T1000 (cell line): ENCODE measurements around the gene DIDO1.
A peak's percentile ranks its signal among the peaks of the same experiment; 100 is the strongest.

Experiments used
- DNase-seq: peaks from one replicate; lab custom pipeline; 2025; ENCODE audit warnings: mixed read lengths; lab: John Stamatoyannopoulos, UW

Gene DIDO1

DNA sequence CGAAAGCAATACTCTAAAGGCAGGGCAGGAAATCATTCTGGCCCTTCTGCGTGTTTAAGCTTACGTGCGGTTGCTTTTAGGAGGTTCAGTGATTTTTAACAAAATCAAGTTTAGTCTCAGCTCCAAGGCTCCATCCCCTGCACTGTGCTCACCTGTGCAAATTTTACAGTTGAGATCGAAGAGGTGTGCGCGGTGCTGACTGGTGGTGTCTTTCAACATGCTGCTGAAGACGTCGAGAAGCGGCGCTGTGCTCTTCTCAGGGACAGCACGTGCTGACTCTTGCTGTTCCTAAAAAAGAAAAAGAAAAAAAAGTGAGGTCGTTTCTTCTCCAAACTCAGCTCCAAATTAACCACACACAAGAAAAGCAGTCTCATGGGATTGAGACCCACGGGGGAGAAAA lies 32.0 kb downstream of the DIDO1 start:
- no peak for DNase-seq

DNA sequence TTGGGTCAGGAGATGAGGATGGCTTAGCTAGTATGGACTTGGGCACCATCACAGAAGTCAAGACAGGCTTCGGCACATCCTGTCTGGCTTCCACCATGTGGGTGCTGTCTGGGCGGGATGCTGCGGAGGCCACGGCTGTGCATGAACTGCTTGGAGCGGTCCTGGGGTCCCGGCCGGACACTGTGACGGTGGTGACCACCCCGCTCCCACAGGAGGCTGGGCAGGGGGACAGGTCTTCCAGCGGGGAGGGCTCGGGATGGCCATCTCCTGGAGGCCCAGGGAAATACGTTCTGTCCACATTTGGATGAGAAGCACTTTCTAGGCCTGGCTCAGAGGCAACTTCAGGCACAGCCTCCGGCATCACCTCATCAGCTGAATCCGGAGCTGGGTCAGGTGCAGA lies 32.6 kb downstream of the DIDO1 start:
- DNase-seq, result no peak

DNA sequence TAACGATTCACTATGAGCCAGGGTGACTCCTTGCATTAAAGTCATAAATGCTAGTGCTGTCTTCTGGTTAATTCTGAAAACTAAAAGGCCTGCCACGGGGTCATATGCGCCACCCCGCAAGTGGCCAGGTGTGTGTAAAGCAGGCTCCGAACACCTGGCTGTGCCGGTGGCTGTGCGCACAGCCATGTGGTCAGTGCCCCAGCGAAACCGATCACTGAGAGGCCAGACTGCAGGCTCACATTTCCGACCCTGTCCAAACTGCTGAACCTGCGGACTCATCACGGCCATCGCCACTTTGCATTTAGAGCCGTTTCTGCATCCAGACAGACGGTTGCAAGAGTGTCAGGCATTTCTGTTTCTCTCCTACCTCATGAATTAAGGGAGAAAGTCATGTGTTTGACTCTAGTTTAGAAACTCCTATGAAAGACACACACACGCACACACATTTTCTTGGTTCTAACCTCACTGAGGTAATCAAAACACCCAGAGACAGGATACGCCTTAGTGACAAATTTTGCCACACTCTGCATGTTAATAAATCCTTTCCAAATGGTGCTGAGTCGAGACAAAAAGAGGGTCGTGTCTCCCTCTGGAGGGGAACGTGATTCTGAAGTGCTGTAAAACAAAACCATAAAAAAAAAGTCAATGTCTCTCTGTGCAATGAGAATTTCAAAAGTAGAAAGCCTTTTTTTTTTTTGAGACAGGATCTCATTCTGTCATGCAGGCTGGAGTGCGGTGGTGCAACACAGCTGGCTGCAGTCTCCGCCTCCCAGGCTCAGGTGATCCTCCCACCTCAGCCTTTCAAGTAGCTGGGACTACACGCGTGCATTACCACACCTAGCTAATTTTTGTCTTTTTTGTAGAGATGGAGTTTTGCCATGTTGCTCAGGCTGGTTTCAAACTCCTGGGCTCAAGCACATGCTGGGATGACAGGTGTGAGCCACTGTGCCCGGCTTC lies 33.7 kb downstream of the DIDO1 start:
- DNase-seq, result no peak

DNA sequence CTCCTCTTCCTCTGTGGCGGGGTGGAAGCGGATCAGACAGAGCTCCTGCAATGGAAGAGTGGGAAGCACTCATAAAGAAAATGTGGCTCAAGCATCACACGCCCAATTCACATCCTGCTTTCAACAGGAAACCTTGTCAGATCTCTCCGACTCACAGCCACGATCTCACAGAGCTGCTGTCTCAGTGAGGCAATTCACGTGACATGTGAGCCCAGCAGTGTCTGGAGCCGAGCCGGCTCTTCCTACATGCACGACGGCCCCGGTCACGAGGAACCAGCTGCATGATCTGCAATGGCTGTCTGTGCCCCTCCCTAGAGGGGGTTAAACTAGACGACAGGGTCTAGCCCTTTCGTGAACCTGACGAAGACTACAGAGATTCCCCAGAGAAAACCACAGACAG lies 35.2 kb downstream of the DIDO1 start:
- no peak for DNase-seq

DNA sequence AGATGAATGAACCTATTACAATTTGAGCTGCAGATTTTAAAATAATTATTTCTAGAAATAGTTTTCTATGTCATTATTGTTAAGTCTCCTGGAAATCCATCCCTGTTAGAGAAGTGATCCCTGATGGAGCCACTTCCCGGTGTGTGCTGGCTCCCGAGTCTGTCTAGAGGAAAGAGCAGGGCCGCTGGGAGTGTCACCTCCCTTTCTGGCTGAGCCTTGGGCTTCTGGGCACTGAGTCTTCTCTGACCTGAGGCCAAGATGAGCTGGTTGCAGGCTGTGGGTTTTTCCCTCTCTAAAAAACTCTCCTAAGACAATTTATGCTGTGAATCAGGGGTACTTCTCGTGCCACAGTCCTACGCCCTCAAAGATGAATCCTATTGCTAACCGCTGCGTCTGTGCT lies 35.9 kb downstream of the DIDO1 start:
- DNase-seq, result no peak

DNA sequence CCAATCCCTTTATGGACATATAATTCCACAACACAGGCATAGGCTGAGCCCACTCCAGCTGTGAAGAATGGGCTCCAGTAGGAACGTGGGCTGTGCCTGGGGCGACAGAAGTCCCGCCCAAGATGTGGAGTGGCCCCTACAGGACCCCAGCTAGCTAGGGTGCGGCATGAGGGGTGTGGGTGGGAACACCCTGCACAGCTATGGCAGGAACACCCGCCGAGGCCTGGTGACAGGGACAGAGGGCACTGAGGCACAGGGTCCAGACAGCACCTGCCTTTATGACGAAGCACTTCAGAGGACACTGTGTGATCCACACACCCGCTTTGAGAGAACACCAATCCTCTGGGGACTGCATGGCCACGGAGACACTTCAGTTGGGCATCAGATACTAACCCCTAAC lies 36.4 kb downstream of the DIDO1 start:
- no peak for DNase-seq

DNA sequence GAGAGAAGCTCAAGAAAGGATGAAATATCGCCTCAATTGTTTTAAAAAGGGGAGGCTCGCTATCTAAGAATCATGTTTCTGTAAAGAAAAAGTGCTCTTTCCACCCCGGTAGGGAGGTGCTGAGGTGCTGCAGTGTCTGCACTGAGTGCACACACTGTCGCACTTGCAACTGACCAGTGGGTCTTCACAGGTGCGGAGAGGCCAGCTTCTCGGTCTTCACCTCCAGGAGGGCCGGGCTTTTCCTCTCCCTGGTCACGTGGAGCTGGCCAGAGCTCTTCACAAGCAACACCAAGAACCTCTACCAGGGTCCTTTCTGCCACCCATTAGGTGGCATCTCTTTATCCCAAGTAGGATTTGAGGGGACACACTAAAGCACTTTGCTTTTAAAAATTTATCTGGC lies 36.9 kb downstream of the DIDO1 start:
- DNase-seq, result no peak

DNA sequence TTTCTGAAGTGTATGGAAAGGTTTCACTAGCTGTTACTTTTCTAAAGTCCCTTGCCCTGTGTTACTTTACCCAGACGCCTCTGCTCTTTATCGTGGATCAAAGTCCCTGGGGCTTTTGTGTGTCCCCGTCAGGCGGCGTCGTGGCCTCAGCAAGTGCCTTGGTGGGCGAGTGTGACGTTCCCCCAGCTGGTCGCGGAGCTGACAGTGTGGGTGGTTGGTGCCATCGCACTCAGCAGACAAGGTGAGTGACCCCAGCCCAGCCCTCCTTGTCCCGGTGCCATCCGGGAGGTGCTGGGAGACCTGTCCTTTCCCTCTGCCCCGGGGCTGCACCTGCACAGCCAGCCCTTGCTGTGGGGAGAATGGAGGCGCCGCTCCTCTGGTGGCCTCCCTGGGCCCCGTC lies 37.4 kb downstream of the DIDO1 start:
- no peak for DNase-seq

DNA sequence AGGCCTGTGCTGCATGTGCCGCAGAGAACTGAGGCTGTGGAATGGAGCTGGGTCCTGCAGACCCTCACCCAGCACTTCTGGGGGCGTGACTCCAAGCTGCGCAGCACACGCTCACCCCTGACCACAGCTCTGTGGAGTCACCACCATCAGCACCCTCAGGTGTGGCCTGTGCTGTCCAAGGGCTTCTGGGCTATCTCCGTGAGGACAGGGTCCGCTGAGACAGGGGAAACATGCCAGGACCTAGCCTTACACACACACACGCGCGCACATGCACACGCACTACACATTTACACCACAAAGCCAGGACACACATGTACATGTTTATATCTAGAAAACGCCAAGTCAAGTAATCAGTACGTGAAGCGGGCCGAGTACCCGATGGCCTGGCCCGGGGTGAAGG lies 37.9 kb downstream of the DIDO1 start:
- DNase-seq, result no peak

DNA sequence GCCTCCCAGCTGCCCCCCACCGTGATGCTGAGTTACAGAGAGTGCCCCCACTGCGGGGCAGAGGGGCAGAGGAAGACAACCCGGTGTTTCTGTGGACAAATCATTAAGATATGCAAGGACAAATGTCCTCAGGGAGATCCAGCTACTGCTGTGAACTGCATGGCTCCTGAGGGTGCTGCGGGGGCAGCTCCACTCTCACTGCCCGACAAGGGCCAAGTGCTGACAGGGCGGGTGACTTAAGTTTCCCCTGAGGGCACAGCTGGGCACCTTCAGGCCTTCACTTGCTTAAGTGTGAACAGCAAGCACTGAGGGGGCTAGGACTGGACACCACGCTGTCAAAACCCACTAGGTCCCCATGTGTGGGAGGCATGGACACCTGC lies 38.5 kb downstream of the DIDO1 start:
- no peak for DNase-seq

DNA sequence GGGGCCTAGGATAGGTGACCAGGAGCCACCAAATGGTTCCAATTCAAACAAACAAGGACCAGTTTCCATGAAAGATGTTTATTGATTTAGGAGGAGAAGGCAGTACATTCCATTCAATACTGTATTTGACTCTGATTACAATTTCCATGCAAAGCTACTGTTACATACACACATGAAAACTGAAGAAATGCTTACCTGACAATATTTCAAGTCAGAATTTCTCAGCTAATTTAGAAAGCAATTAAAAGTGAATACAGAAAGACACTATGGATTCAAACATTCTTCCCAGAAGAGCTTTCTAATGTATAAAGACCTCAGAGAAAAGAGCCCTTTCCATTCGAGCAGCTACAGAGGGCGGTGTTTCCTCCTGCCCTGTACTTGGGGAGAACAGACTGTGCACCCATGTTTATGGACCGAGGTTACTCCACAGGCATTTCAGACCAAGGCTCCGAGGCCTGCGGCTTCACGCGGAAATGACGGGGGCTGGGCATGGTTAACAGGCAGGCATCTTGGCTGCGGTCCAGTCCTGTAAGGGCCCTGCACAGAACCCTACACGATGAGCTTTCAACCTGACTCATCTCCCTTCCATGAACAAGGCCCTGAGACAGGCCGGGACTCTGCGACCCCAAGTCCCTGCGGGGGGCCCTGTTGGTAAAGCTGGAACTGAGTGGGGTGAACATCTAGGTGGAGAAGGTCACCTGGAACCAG lies 39.0 kb downstream of the DIDO1 start:
- peak; percentile 70 for DNase-seq

DNA sequence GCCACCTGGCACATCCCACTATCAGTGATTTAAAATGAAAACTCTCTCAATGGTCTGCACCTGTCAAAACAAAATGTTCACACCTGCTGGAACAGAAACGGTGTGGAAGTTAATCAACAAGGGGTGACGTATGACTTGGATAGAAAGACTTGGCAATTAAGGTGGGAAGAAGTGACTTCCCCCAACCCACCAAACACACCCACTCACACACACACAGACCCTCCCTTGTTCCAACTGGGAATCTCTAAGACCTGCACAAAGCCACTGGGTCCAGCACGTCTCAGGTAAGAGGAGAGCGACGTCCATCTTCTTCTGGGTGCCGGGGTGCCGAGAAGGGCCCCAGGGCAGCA lies 39.6 kb downstream of the DIDO1 start:
- no peak for DNase-seq

DNA sequence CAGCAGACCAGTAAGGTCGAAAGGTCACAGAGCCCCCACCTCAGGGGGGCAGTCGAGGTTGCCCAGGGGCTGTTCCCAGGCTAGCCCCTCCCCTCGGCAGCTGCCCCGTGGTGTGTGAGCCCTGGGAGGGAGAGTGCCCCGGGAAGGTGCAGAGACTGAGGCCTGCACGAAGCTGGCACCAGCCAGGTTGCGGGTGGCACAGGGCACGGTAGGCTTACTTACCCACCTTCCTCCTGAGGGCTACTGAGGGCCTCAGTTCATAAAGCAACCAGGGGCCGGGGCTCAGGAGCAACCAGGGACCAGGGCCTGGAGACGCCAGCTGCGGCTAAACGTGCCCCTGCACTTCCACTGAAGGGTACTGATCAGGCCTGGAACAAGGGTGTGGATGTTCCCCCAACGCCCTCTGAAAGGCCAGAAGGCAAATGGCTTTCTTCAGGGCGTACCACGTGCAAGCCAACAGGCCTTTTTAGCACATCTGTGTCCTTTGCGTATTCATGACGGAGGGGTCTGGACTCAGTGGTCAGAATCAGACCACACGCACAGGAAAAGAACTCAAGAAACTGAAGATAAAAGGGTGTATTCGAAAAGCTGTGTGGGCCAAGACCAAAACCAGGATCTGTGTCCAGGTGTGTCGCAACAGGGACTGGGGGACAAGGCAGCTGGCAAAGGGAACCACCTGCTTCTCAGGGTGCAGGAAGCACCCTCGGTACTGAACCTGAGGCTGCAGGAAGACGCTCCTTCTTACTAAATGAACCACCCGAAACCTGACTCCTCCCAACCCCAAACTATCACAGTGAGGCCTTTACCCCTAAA lies 40.2 kb downstream of the DIDO1 start:
- DNase-seq, result no peak

DNA sequence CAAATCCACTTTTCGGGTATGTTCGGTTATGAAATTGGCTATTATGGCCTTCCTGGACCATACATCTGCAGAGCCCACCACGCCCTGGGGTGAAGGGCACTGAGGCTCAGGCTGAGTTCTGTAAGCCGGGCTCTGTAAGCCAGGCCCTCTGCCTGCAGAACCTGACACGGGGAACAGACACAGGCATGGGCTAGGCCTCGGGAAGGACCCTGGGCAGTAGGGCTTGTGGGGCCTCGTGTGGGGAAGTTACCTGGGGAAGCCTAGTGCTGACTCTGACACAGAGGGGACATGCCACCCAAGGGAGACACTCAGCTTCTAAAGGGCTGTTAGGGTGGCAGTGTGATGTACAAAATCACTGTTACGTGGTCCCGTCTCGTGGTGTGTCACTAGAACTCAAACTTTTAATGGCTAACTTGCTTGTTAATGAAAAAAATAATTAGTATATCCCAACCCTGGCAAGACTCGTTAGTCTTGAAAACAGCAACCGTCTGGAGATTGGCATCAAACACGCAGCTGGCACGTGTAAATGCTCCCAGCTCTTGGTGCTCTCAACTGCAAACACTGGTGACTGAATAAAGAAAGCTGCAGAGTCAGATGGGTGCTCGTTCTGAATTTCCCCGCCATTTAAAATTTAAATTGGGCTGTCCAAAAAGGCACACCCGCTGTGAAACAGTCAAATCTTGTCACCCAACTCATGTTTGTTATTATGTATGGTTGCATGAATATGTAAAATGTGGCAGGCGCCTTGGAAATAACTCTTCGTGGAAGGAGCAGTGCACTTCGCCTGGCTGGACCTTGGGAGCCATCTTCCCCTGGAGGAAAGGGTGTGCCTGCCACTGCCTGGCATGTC lies 41.0 kb downstream of the DIDO1 start:
- DNase-seq, result no peak

DNA sequence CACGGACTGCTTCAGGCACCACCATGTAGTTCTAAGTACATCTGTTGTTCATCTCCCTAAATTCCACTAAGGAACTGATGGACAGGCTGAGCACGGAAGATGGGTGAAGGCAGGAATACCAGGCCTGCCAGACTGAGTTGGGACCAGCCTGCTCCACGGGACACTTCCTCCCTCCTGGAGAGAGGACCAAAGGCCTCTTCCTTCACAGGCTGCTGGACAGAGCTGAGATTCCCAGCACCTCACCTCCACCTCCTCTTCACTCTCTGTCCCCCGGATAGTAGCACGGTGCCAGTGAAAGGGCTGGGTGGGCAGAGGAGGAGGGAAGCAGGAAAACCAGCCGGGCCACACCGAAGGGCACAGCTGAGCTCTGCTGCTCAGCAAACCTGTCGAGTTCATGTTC lies 41.7 kb downstream of the DIDO1 start:
- DNase-seq, result no peak

DNA sequence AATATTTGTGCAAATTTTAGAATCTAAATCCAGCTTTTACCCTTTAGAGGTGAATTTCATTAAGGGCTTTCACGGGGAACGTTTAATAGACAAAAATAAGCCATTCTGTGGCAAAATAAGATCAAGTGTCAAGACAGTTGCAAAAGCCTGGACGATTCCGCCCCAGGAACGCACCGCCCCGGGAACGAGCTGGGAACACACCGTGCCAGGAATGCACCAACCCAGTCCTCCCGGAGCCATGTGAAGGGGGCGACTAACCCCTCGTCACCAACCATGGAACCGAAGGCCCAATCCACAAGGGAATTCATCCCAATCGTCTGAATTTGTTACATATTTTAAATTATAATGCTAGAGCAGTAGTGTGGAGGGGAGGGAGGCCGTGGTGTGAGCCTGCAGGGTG lies 43.9 kb downstream of the DIDO1 start:
- no peak for DNase-seq

DNA sequence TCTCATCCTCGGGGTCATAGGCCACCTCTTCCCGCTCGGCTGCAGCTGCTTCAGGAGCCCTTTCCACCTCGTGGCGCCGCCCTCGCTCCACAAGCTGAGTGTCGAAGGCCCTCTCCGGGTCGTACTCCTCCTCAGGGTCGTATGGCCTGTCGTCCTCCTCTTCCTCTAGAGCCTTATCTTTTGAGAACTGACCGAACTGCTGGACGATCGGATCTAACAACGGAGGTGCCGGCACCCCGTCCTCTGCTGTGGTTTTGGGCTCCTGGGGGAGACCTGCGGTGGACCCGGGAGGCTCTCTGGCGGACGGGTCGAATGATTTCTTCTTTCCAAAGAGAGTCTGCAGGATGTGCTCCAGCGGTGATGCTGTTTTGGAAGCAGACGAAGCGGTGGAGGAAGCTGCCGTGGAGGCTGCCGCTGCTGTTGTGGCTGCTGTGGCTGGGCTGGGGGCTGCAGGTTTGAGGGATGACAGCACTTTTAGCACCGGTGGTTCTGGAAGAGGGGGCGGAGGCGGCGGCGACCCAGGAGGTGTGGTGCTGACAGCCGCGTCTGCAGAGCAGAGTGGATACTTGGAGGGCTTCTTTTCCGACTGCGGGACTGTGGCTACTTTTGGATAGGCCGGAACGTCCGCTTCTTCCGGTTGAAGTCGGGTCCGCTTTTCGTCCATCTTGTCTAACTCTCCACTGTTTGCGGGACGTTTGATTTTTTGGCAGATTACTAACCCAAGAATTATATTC lies 44.5 kb downstream of the DIDO1 start:
- DNase-seq, result no peak

DNA sequence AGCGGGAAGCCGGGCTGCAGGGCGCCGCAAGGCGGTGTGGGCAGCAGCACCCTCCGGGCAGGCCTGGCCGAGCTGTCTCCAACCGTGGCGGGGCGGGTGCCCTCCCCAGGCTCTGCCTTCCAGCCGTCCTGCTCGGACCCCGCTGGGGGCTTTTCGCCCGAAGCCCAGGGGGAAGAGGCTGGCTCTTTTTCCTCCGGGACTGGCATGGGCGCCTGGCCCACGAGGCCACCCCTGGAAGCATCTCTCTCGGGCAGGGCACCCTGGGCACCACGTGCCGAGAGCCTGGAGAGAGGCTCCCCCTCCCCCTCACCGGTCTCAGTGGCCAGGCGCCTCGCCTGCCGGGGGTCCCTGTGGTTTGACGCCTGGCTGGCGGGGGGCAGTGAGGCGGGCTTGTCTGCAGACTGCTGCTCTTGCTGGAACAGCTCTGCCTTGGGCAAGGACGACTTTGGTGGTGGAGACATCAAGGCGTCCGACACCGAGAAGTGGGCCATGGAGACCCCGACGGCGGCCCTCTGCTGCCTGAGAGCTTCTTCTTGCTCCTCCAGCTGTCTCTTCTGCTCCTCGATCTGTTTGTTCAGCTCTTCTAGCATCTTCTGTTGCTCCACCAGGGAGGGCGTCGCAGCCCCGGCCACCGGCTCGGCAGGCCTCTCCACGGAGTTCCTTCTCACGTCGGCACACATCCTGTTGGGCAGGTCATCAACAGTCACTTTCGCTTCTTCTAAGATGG lies 45.2 kb downstream of the DIDO1 start:
- no peak for DNase-seq

DNA sequence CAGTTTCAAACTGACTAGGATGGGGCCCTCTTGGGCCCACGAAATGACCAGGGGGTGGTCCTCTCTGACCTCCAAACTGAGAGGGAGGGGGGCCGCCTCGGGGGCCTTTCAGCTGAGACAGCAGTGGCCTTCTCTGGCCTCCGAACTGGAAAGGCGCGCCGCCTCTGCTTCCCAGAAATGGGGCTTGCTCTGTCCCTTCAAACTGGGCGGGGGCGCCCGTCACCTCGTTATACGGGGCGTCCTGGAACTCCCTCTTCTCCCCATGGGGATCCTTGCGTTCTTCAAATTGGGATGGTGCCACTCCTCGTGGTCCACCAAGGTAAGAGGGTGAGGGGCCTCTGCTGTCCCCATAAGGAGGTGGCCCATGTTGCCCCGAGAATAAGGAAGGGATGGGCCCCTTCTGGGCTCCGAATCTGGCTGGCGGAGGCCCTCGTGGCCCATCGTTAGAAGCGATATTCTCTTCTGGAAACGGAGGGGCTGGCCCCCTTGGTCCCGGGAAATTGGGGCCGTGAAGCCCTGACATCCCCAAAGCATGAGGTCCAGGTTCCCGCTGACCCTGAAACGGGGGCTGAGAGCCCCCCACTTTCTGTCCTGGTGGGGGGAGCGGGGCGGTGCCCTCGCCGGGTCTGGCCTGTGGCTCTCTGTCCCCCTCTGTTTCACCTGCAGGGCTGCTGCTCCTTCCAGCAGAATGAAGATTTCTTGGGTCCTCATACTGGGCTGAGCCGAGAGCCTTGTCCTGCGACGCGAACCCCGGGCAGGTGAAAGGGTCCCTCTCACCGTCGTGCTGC lies 46.0 kb downstream of the DIDO1 start:
- DNase-seq, result no peak
